Neuronal stem cell (in vitro differentiated cells): ENCODE measurements around the gene INTS3.

ENCODE experiments used
- DNase-seq: peaks from one replicate; pipeline ENCODE4 v3.0.0-alpha.2; 2013; ENCODE audit warnings: low spot score
- H2AFZ ChIP-seq: one replicate; pipeline ENCODE4 v1.6.1; 2013; ENCODE audit warnings: mild to moderate bottlenecking, low read length, inconsistent platforms
- H2AK5ac ChIP-seq: 2 replicates; pipeline ENCODE4 v1.6.1; 2013; ENCODE audit warnings: low read depth, mild to moderate bottlenecking, inconsistent platforms, low read length, moderate library complexity, mixed read lengths
- H2BK120ac ChIP-seq: 2 replicates; pipeline ENCODE4 v1.6.1; 2013; ENCODE audit warnings: low read depth, mild to moderate bottlenecking, inconsistent platforms, low read length, moderate library complexity, mixed read lengths
- H2BK12ac ChIP-seq: one replicate; pipeline ENCODE4 v1.6.1; 2013; ENCODE audit warnings: low read length, inconsistent platforms
- H2BK15ac ChIP-seq: 2 replicates; pipeline ENCODE4 v1.6.1; 2013; ENCODE audit warnings: mild to moderate bottlenecking, low read length, inconsistent platforms, mixed read lengths
- H2BK5ac ChIP-seq: one replicate; pipeline ENCODE4 v1.6.1; 2013; ENCODE audit warnings: inconsistent platforms, mild to moderate bottlenecking, low read length, moderate library complexity
- H3K14ac ChIP-seq: one replicate; pipeline ENCODE4 v1.6.1; 2013; ENCODE audit warnings: low read length, inconsistent platforms
- H3K18ac ChIP-seq: 2 replicates; pipeline ENCODE4 v1.6.1; 2013; ENCODE audit warnings: low read length, inconsistent platforms
- H3K23ac ChIP-seq: 2 replicates; pipeline ENCODE4 v1.6.1; 2013; ENCODE audit warnings: low read depth, mild to moderate bottlenecking, mixed read lengths, low read length, inconsistent platforms; ENCODE audit not compliant: poor library complexity
- H3K27ac ChIP-seq: replicated peaks from 3 replicates; pipeline ENCODE4 v1.5.1; 2013; ENCODE audit warnings: low read length, inconsistent platforms
- H3K27me3 ChIP-seq, 3 experiments: 2 replicates each; pipeline ENCODE4 v1.6.1; 2013; ENCODE audit warnings: low read length in 3 of 3, mild to moderate bottlenecking in 2 of 3, inconsistent platforms in 1 of 3, low read depth in 1 of 3, mixed read lengths in 1 of 3, moderate library complexity in 1 of 3; ENCODE audit not compliant: control insufficient read depth in 3 of 3, insufficient read depth in 3 of 3
- H3K36me3 ChIP-seq, 2 donors: replicated peaks in 1 of 2; 2 replicates each; pipeline ENCODE4 v1.6.1; 2013; ENCODE audit warnings: low read length in 2 of 2; ENCODE audit not compliant: control insufficient read depth in 2 of 2, insufficient read depth in 2 of 2
- H3K4ac ChIP-seq: 2 replicates; pipeline ENCODE4 v1.6.1; 2013; ENCODE audit warnings: inconsistent platforms, mild to moderate bottlenecking, low read length, moderate library complexity
- H3K4me1 ChIP-seq, 2 donors: 1 replicate in 1 of 2; 2 replicates in 1 of 2; pipeline ENCODE4 v1.6.1; 2013; ENCODE audit warnings: low read length in 2 of 2, low read depth in 1 of 2; ENCODE audit not compliant: control insufficient read depth in 2 of 2, insufficient read depth in 1 of 2
- H3K4me2 ChIP-seq: one replicate; pipeline ENCODE4 v1.6.1; 2013; ENCODE audit warnings: mild to moderate bottlenecking, low read length, inconsistent platforms; ENCODE audit not compliant: insufficient read depth, poor library complexity, severe bottlenecking
- H3K4me3 ChIP-seq, 2 donors: 2 replicates each; pipeline ENCODE4 v1.5.1; 2013; ENCODE audit warnings: low read length in 2 of 2, mild to moderate bottlenecking in 2 of 2, inconsistent platforms in 1 of 2, moderate library complexity in 1 of 2
- H3K79me1 ChIP-seq: one replicate; pipeline ENCODE4 v1.6.1; 2013; ENCODE audit warnings: low read depth, mild to moderate bottlenecking, inconsistent platforms, low read length, moderate library complexity
- H3K9ac ChIP-seq: one replicate; pipeline ENCODE4 v1.6.1; 2013; ENCODE audit warnings: mild to moderate bottlenecking, low read depth, low read length, inconsistent platforms; ENCODE audit not compliant: poor library complexity
- H3K9me3 ChIP-seq, 2 donors: replicated peaks in 1 of 2; 2 replicates each; pipeline versions ENCODE3 to v1.6.1; 2013; ENCODE audit warnings: low read length in 2 of 2, mild to moderate bottlenecking in 2 of 2, inconsistent platforms in 1 of 2, low read depth in 1 of 2, mixed read lengths in 1 of 2, moderate library complexity in 1 of 2; ENCODE audit not compliant: control insufficient read depth in 2 of 2, insufficient read depth in 1 of 2
- H4K8ac ChIP-seq: one replicate; pipeline ENCODE4 v1.6.1; 2013; ENCODE audit warnings: low read depth, mild to moderate bottlenecking, inconsistent platforms, low read length, moderate library complexity
- H4K91ac ChIP-seq: one replicate; pipeline ENCODE4 v1.6.1; 2013; ENCODE audit warnings: low read length, low read depth, mild to moderate bottlenecking, inconsistent platforms; ENCODE audit not compliant: poor library complexity
- WGBS, 2 donors: extraction: QIAGEN DNeasy Blood & Tissue Kit; methylation state at CpG; one replicate each; pipeline ENCODE4 v1.1.7; 2013; ENCODE audit warnings: missing lambda C conversion rate in 2 of 2, mixed read lengths in 1 of 2; ENCODE audit not compliant: insufficient read length in 2 of 2, insufficient replicate concordance in 1 of 2; ENCODE audit errors: extremely low coverage in 2 of 2; 5-methylcytosine and 5-hydroxymethylcytosine counted together

The INTS3 gene

GRCh38 chr1:153776845-153777370 lies 49.1 kb downstream of the INTS3 start:
- WGBS, 2 donors: no CpG with 5 or more reads among the region's 10 CpGs
- Histone ChIP-seq H3K23ac (no peak overlapping the region), H4K8ac (no peak overlapping the region), H3K4me3 (no peak overlapping the region), H2BK120ac (no peak overlapping the region), H3K27ac (no peak overlapping the region), H4K91ac (no peak overlapping the region), H3K9me3 (no peaks in the 10 kb centered on the region), H2AFZ (no peak overlapping the region), H3K9ac (no peak overlapping the region), H2BK15ac (no peak overlapping the region), H3K27me3 (peaks cover 0 to 5% (median 0%) of the 10 kb centered on the region in 3 experiments), H2BK5ac (no peak overlapping the region), H3K4me2 (no peak overlapping the region), H3K4me1 (peaks cover 0 to 7% of the 10 kb centered on the region in 2 donors), H2BK12ac (no peak overlapping the region), H3K4ac (no peak overlapping the region), H3K36me3 (peaks cover 16 to 70% of the 10 kb centered on the region in 2 donors), H3K79me1 (peaks cover 4% of the 10 kb centered on the region), H3K18ac (no peak overlapping the region), H3K14ac (no peak overlapping the region), H2AK5ac (peak overlapping the region; percentile 70)
- no peak for DNase-seq

DNA sequence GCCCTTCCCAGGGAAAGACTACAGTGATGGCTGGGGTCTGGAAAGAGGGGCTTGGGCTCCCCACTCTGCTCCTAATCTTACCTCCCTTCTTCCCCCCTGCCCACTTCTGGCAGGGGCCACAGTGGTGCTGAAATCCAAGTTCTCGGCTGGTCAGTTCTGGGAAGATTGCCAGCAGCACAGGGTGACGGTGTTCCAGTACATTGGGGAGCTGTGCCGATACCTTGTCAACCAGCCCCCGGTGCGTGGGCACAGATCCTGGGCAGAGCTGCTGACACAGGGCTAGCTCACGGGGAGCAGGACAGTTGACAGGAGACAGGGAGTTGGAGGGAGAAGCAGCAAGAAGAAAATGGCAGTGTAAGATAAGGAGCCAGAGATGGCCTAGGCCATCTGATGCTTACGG lies 49.8 kb downstream of the INTS3 start:
- no peaks in the 10 kb centered on the region for H3K9me3 ChIP-seq
- no peak overlapping the region for H3K14ac ChIP-seq
- H3K4me1 ChIP-seq: peaks cover 0 to 7% of the 10 kb centered on the region in 2 donors
- H2BK15ac ChIP-seq: no peak overlapping the region
- WGBS, 2 donors: no CpG with 5 or more reads among the region's 7 CpGs
- no peak overlapping the region for H2AFZ ChIP-seq
- H2BK12ac ChIP-seq: no peak overlapping the region
- peaks cover 9 to 62% of the 10 kb centered on the region in 2 donors for H3K36me3 ChIP-seq
- H2BK5ac ChIP-seq: no peak overlapping the region
- H3K4me3 ChIP-seq: no peak overlapping the region
- no peak overlapping the region for H4K8ac ChIP-seq
- no peak overlapping the region for H3K4me2 ChIP-seq
- H4K91ac ChIP-seq: no peak overlapping the region
- H3K23ac ChIP-seq: peak overlapping the region; percentile 50
- no peak overlapping the region for H3K27ac ChIP-seq
- no peak overlapping the region for H2BK120ac ChIP-seq
- H3K27me3 ChIP-seq: peaks cover 0 to 5% (median 0%) of the 10 kb centered on the region in 3 experiments
- peak overlapping the region; percentile 40 for H2AK5ac ChIP-seq
- H3K79me1 ChIP-seq: peaks cover 4% of the 10 kb centered on the region
- no peak overlapping the region for H3K18ac ChIP-seq
- no peak overlapping the region for H3K4ac ChIP-seq
- no peak overlapping the region for H3K9ac ChIP-seq
- DNase-seq: no peak

- Histone ChIP-seq H3K18ac (peak overlapping the region; percentile 61), H2BK12ac (no peak overlapping the region), H2AFZ (no peak overlapping the region), H3K4ac (no peak overlapping the region), H3K4me2 (no peak overlapping the region), H2BK5ac (no peak overlapping the region), H2BK15ac (peak overlapping the region; percentile 60), H2BK120ac (no peak overlapping the region), H3K9ac (no peak overlapping the region), H3K36me3 (peaks cover 7 to 56% of the 10 kb centered on the region in 2 donors), H4K8ac (no peak overlapping the region), H3K9me3 (no peaks in the 10 kb centered on the region), H3K23ac (peak overlapping the region; percentile 28), H3K4me3 (no peak overlapping the region), H3K79me1 (peaks cover 4% of the 10 kb centered on the region), H4K91ac (no peak overlapping the region), H3K27ac (no peak overlapping the region), H2AK5ac (peak overlapping the region; percentile 40), H3K4me1 (peaks cover 3 to 9% of the 10 kb centered on the region in 2 donors), H3K14ac (no peak overlapping the region), H3K27me3 (peaks cover 0 to 5% (median 0%) of the 10 kb centered on the region in 3 experiments)
- no peak for DNase-seq
- no CpG with 5 or more reads among the region's 22 CpGs for WGBS, 2 donors
Measured at GRCh38 chr1:153778051-153778823, 50.4 kb downstream of the INTS3 start.

DNA sequence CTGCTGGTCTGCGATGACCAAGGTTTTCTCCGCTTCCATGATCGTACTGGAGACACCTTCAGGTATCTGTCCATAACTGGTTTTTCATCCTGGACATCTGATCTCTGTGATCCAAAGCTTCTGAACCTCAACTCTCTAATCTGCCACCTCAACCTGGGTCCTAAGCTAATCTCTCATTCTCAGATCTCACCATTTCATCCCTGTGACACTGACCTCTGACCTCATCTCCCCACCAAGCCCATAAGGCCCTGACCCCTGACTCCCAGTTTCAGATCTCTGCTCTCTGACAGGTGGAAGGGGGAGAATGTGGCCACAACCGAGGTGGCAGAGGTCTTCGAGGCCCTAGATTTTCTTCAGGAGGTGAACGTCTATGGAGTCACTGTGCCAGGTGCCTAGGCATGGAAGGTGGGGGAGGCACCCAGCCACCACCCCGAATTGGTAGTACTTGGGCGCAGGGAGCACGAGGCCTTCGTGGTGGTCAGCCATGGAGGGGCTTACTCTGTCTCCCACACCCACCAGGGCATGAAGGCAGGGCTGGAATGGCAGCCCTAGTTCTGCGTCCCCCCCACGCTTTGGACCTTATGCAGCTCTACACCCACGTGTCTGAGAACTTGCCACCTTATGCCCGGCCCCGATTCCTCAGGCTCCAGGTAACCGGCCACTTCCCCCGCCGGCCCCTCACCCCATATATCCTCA lies 51.1 kb downstream of the INTS3 start:
- Histone ChIP-seq H2AK5ac (peak overlapping the region; percentile 49), H3K18ac (peak overlapping the region; percentile 27), H3K27me3 (peaks cover 0 to 5% (median 0%) of the 10 kb centered on the region in 3 experiments), H3K14ac (no peak overlapping the region), H3K4ac (no peak overlapping the region), H2BK5ac (no peak overlapping the region), H4K91ac (no peak overlapping the region), H3K4me2 (no peak overlapping the region), H4K8ac (no peak overlapping the region), H3K27ac (no peak overlapping the region), H2BK15ac (peak overlapping the region; percentile 45), H2BK12ac (no peak overlapping the region), H3K9me3 (no peaks in the 10 kb centered on the region), H2BK120ac (no peak overlapping the region), H3K23ac (no peak overlapping the region), H3K36me3 (peaks cover 2 to 49% of the 10 kb centered on the region in 2 donors), H3K9ac (no peak overlapping the region), H3K4me1 (peaks cover 5 to 11% of the 10 kb centered on the region in 2 donors), H3K4me3 (no peak overlapping the region), H2AFZ (no peak overlapping the region), H3K79me1 (peaks cover 4% of the 10 kb centered on the region)
- no CpG with 5 or more reads among the region's 18 CpGs for WGBS, 2 donors
- no peak for DNase-seq
